ENCODE measurements around the gene TRUB2. TPM values are rescaled to one million over a fixed set of nuclear protein-coding genes. Genes with fewer than 3 reads are reported as not detected.

TRUB2 gene
- total RNA-seq, 2 donors from 2014 or later = 22.6 to 35.2 TPM

DNA sequence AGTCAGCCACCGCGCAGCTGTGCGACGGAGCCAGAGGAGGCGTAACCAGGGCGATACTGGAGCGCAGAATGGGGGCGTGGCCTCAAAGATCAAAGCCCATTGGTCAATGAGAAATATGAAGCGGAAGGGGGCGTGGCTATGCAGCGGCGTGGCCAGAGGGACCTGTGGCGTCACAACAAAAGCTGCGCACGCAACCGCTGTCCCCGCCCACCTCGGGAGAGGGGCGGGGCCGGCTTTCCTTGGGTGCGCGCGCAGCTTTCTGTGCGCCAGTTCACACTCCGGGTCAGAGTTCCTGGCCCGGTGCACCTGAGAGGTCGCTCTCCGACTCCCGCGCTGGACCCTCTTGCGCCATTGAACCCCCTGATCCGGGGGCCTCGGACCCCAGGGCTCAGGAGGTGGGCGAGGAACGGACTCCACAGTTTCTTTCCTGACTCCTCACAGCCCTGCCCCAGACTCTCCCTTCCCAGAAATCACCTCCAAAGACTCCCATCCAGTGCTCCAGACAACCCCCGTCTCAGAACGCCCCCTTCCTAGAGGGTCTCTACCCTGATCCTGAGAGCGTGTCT lies 46.2 kb downstream of the TRUB2 start, which contains the start of gene SWI5:
SWI5 (plus strand) TSS at position 269 of the 566 bp plus-strand sequence.
- no peaks in the 10 kb centered on the region for H3K9me3 Mint-ChIP-seq
- peak; percentile 99 for ATAC-seq (replicated peaks)
- peak within 1 kb of the TSS; percentile 100 for H3K27ac Mint-ChIP-seq
- no peaks in the 10 kb centered on the region for H3K27me3 Mint-ChIP-seq
- H3K36me3 Mint-ChIP-seq (ENCODE audit: low read depth) = peaks cover 44% of the 10 kb centered on the region
- H3K4me3 Mint-ChIP-seq = peak within 1 kb of the TSS; percentile 99
- peaks cover 27% of the 10 kb centered on the region for H3K4me1 Mint-ChIP-seq

DNA sequence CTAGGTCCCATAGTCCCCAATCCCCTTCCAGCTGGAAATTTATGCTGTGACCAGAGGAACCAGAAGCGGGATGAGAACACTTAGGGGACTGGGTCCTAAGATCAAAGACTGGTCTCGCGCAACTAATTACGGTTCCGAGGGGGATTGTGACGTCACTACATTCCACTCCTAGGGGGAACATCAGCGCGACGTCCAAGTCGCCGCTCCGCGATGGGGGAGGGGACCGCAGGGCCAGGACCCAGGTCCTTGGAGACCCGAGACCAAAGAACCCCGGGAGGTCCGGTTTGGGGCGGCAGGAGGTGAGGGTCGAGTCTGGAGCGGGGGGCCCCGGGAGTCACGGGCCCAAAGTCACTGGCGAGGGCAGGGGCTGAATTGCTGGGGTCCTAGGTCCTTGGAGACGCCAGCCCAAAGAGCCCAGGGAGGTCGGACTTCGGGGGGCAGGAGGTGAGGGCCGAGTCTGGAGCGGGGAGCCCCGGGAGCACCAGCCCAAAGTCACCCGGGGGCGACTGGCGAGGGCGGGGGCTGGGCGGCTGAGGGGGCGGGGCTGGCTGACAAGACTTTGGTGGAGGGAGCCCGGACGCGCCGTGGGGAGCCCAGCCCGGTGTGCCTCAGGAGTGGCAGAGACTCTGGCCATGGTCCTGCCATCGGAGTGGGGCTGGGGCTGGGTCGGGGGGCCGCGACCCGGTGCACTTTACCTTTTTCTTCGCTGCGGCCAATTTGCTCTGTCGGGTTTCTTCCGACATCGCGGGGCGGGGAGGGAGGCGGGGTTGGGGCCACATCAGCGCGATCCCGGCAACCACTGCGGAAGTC lies 46.8 kb downstream of the TRUB2 start, which contains the start of gene GOLGA2:
GOLGA2 (minus strand) TSS at position 810 of the 810 bp plus-strand sequence; CDS start at position 779, 31 bp downstream.
- Mint-ChIP-seq H3K36me3 (ENCODE audit: low read depth) (peaks cover 51% of the 10 kb centered on the region), H3K4me3 (peak within 1 kb of the TSS; percentile 99), H3K27me3 (no peaks in the 10 kb centered on the region), H3K9me3 (no peaks in the 10 kb centered on the region), H3K4me1 (peaks cover 27% of the 10 kb centered on the region), H3K27ac (peak within 1 kb of the TSS; percentile 100)
- ATAC-seq (replicated peaks) = peak; percentile 68

GRCh38 chr9:128274245-128274644 lies 48.0 kb downstream of the TRUB2 start:
- ATAC-seq (replicated peaks) = no peak
- H3K27me3 Mint-ChIP-seq = no peaks in the 10 kb centered on the region
- H3K4me1 Mint-ChIP-seq = peaks cover 21% of the 10 kb centered on the region
- peaks cover 53% of the 10 kb centered on the region for H3K36me3 Mint-ChIP-seq (ENCODE audit: low read depth)
- peak overlapping the region; percentile 99 for H3K4me3 Mint-ChIP-seq
- no peaks in the 10 kb centered on the region for H3K9me3 Mint-ChIP-seq
- H3K27ac Mint-ChIP-seq = peak overlapping the region; percentile 100

- H3K36me3 Mint-ChIP-seq (ENCODE audit: low read depth) = peaks cover 61% of the 10 kb centered on the region
- ATAC-seq (replicated peaks) = no peak
- no peaks in the 10 kb centered on the region for H3K9me3 Mint-ChIP-seq
- no peak overlapping the region for H3K27ac Mint-ChIP-seq
- H3K4me1 Mint-ChIP-seq = peaks cover 9% of the 10 kb centered on the region
- no peaks in the 10 kb centered on the region for H3K27me3 Mint-ChIP-seq
- no peak overlapping the region for H3K4me3 Mint-ChIP-seq
These were observed 50.7 kb downstream of the TRUB2 start for GRCh38 chr9:128271512-128271911.

- Mint-ChIP-seq H3K4me1 (peaks cover 5% of the 10 kb centered on the region), H3K36me3 (ENCODE audit: low read depth) (peaks cover 61% of the 10 kb centered on the region), H3K9me3 (no peaks in the 10 kb centered on the region), H3K27ac (no peak overlapping the region), H3K4me3 (no peak overlapping the region), H3K27me3 (no peaks in the 10 kb centered on the region)
- no peak for ATAC-seq (replicated peaks)
These were observed 51.1 kb downstream of the TRUB2 start for GRCh38 chr9:128271112-128271511.

GRCh38 chr9:128266868-128267590 lies 55.2 kb downstream of the TRUB2 start:
- ATAC-seq (replicated peaks) = no peak
- H3K4me1 Mint-ChIP-seq = no peaks in the 10 kb centered on the region
- no peaks in the 10 kb centered on the region for H3K27me3 Mint-ChIP-seq
- H3K27ac Mint-ChIP-seq = no peak overlapping the region
- H3K36me3 Mint-ChIP-seq (ENCODE audit: low read depth) = peaks cover 61% of the 10 kb centered on the region
- H3K9me3 Mint-ChIP-seq = no peaks in the 10 kb centered on the region
- H3K4me3 Mint-ChIP-seq = no peak overlapping the region

- Mint-ChIP-seq H3K27me3 (no peaks in the 10 kb centered on the region), H3K36me3 (ENCODE audit: low read depth) (peaks cover 61% of the 10 kb centered on the region), H3K27ac (no peak overlapping the region), H3K4me1 (no peaks in the 10 kb centered on the region), H3K9me3 (no peaks in the 10 kb centered on the region), H3K4me3 (no peak overlapping the region)
- ATAC-seq (replicated peaks) = no peak
These were observed 56.8 kb downstream of the TRUB2 start for GRCh38 chr9:128265348-128265847.

DNA sequence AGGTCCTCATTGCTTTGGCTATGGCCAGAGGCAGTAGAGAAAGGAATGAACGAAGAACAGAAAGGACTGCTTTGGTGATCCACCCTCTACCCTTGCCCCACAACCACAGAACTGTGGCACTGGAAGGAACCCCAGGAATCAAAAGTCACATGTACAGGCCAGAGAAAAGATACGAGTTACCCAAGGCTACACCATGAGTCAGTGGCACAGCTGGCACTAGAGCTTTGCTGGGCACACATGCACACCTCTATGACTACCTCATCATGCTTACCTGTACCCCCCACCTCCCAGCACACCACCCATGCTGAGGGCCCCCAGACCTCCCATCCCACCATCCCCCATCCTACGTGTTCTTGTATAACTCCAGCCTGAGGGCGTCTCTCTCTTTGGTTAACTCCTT lies 59.6 kb downstream of the TRUB2 start:
- Mint-ChIP-seq H3K4me3 (no peak overlapping the region), H3K27me3 (no peaks in the 10 kb centered on the region), H3K9me3 (no peaks in the 10 kb centered on the region), H3K36me3 (ENCODE audit: low read depth) (peaks cover 79% of the 10 kb centered on the region), H3K4me1 (no peaks in the 10 kb centered on the region), H3K27ac (no peak overlapping the region)
- ATAC-seq (replicated peaks) = no peak

DNA sequence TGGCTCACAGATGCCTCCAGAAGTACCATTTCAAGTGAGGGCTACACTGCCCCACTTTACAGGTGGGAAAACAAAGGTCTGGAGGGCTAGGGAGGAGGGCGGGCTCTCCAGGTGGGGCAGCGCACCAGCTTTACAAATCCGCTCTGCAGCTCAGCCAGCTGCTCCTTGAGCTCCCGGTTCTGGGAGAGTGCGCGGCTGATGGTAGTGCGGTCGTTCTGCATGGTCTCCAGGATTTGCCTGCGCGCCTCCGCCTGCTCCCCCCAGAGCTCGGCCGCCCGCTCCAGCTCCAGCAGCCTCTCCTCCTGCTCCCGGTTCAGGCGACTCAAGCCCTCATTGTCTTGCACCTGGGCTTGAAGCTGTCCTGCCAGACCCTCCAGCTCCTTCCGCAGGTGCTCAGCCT lies 61.9 kb downstream of the TRUB2 start:
- Mint-ChIP-seq H3K9me3 (no peaks in the 10 kb centered on the region), H3K27ac (no peak overlapping the region), H3K27me3 (no peaks in the 10 kb centered on the region), H3K4me3 (no peak overlapping the region), H3K36me3 (ENCODE audit: low read depth) (peaks cover 78% of the 10 kb centered on the region), H3K4me1 (no peaks in the 10 kb centered on the region)
- ATAC-seq (replicated peaks) = no peak

- Mint-ChIP-seq H3K4me3 (no peak overlapping the region), H3K27me3 (no peaks in the 10 kb centered on the region), H3K9me3 (no peaks in the 10 kb centered on the region), H3K36me3 (ENCODE audit: low read depth) (peaks cover 71% of the 10 kb centered on the region), H3K27ac (no peak overlapping the region), H3K4me1 (no peaks in the 10 kb centered on the region)
- no peak for ATAC-seq (replicated peaks)
These were observed 63.1 kb downstream of the TRUB2 start for GRCh38 chr9:128259156-128259555.

DNA sequence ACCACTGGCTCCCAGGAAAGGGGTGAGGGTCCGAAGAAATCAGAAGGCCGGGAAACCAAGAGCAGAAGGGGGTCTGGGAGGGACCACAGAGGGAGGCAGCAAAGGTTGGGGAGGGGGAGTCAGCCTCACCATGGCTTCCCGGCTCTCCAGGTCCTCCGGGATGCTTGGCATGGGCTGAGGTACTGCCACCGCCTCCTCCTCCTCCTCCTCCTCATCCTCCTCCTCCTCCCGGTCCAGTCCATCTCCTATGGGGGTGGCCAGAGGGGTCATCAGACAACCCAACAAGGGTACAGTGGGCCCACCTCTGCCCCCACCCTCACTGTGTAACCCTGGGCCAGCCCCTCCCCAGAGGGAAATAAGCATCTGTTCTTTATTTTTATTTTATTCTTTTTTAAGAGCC lies 63.9 kb downstream of the TRUB2 start:
- Mint-ChIP-seq H3K4me1 (no peaks in the 10 kb centered on the region), H3K27ac (no peak overlapping the region)

DNA sequence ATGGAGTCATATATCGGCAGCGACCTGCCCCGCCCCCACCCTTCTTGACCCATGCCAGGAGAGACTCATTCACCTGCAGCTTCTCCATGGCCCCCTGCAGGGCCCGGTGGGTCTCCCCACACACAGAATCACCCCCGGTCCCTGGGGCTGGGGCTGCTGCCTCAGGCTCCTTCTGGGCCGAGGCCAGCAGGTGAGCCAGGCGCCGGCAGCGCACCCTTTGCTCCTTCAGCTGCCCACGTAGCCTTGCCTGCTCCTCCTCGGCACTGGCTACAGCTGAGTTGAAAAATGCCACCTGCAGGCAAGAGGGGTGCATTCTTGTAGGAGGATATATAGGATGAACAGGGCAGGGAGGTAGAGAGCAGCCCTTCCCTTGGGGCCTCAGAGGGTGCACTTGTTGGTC lies 64.3 kb downstream of the TRUB2 start:
- H3K27ac Mint-ChIP-seq = no peak overlapping the region
- no peaks in the 10 kb centered on the region for H3K27me3 Mint-ChIP-seq
- H3K36me3 Mint-ChIP-seq (ENCODE audit: low read depth) = peaks cover 67% of the 10 kb centered on the region
- no peak overlapping the region for H3K4me3 Mint-ChIP-seq
- no peaks in the 10 kb centered on the region for H3K4me1 Mint-ChIP-seq
- H3K9me3 Mint-ChIP-seq = no peaks in the 10 kb centered on the region
- ATAC-seq (replicated peaks) = no peak

More for the DNA sequence above, 63.9 kb downstream of the TRUB2 start:
- H3K9me3 Mint-ChIP-seq = no peaks in the 10 kb centered on the region
- peaks cover 71% of the 10 kb centered on the region for H3K36me3 Mint-ChIP-seq (ENCODE audit: low read depth)
- no peak overlapping the region for H3K4me3 Mint-ChIP-seq
- ATAC-seq (replicated peaks) = no peak
- H3K27me3 Mint-ChIP-seq = no peaks in the 10 kb centered on the region

- Mint-ChIP-seq H3K27ac (no peak overlapping the region), H3K36me3 (ENCODE audit: low read depth) (peaks cover 60% of the 10 kb centered on the region), H3K4me3 (no peak overlapping the region), H3K9me3 (no peaks in the 10 kb centered on the region), H3K27me3 (no peaks in the 10 kb centered on the region), H3K4me1 (no peaks in the 10 kb centered on the region)
- ATAC-seq (replicated peaks) = no peak
These were observed 65.0 kb downstream of the TRUB2 start for GRCh38 chr9:128257086-128257825.
